Skeletal muscle satellite cell (primary cell): ENCODE results near the gene SLC8A2. TPM values are rescaled to one million over a fixed set of nuclear protein-coding genes. Genes with fewer than 3 reads are reported as not detected.

Experiments used
- H3K27me3 ChIP-seq: 2 replicates; pipeline ENCODE4 v1.7.0; 2013; ENCODE audit warnings: low read length; ENCODE audit not compliant: control insufficient read depth, insufficient read depth
- H3K36me3 ChIP-seq: 2 replicates; pipeline ENCODE4 v1.7.0; 2013; ENCODE audit warnings: mild to moderate bottlenecking, control low read depth, low read length; ENCODE audit not compliant: insufficient read depth
- H3K4me1 ChIP-seq: 2 replicates; pipeline ENCODE4 v1.7.0; 2013; ENCODE audit warnings: low read length; ENCODE audit not compliant: control insufficient read depth, insufficient read depth
- H3K4me2 ChIP-seq: 2 replicates; pipeline ENCODE4 v1.7.0; 2013; ENCODE audit warnings: mild to moderate bottlenecking, low read length
- H3K4me3 ChIP-seq: 2 replicates; pipeline ENCODE4 v1.7.0; 2013; ENCODE audit warnings: low read length
- H3K9ac ChIP-seq: 2 replicates; pipeline ENCODE4 v1.7.0; 2013; ENCODE audit warnings: mild to moderate bottlenecking, low read depth, low read length, moderate library complexity
- H3K9me3 ChIP-seq: replicated peaks from 2 replicates; pipeline ENCODE4 v1.7.0; 2013; ENCODE audit warnings: mild to moderate bottlenecking, control low read depth, low read length
- total RNA-seq: library from RNA; depleted of rRNA; stranded (reverse); fragments of >200 nt; gene quantifications from 2 replicates; pipeline ENCODE4 v1.2.3, GENCODE V29; 2012; rRNA removed

Gene SLC8A2
- under 0.01 TPM in 1 of 2 replicates, not detected in the other for total RNA-seq

GRCh38 chr19:47471733-47472457 is at the start of gene SLC8A2:
TSS of gene SLC8A2 (minus strand) at chr19:47471893. CDS start at chr19:47466403, 5,490 bp downstream.
- Histone ChIP-seq H3K4me2 (no peak within 1 kb of the TSS), H3K9me3 (no peaks in the 10 kb centered on the region), H3K27me3 (peaks cover 51% of the 10 kb centered on the region), H3K4me3 (no peak within 1 kb of the TSS), H3K9ac (no peak within 1 kb of the TSS), H3K4me1 (no peaks in the 10 kb centered on the region), H3K36me3 (no peaks in the 10 kb centered on the region)

- Histone ChIP-seq H3K36me3 (no peaks in the 10 kb centered on the region), H3K4me2 (no peak overlapping the region), H3K4me3 (no peak overlapping the region), H3K27me3 (peaks cover 16% of the 10 kb centered on the region), H3K9me3 (no peaks in the 10 kb centered on the region), H3K9ac (no peak overlapping the region), H3K4me1 (peaks cover 11% of the 10 kb centered on the region)
These were observed 49.1 kb upstream of the SLC8A2 start for GRCh38 chr19:47520839-47521238.

DNA sequence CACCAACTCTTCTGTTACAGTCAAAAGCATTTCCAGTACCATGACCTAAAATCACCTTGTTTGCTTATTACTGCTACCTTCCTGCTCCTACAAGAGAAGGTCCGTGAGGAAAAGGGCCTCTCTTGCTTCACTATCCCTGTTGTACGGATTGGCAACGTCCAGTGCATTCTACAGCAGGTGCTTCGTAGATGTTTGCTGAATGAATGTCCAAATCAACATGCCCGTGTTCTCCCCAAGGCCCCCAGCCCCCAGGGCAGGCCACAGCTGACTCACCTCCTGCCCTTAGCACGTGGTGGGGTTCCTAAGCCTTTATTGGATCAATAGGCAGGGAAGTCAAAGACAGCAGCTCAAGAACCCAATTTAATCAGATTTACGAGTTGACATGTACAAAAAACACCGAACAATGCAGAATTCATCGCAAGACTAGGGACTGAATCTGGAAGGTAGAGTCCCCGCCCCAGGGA is 48.7 kb upstream of the SLC8A2 start:
- no peaks in the 10 kb centered on the region for H3K36me3 ChIP-seq
- H3K4me1 ChIP-seq = peaks cover 14% of the 10 kb centered on the region
- no peak overlapping the region for H3K9ac ChIP-seq
- no peak overlapping the region for H3K4me3 ChIP-seq
- H3K27me3 ChIP-seq = peaks cover 16% of the 10 kb centered on the region
- H3K9me3 ChIP-seq = no peaks in the 10 kb centered on the region
- no peak overlapping the region for H3K4me2 ChIP-seq

DNA sequence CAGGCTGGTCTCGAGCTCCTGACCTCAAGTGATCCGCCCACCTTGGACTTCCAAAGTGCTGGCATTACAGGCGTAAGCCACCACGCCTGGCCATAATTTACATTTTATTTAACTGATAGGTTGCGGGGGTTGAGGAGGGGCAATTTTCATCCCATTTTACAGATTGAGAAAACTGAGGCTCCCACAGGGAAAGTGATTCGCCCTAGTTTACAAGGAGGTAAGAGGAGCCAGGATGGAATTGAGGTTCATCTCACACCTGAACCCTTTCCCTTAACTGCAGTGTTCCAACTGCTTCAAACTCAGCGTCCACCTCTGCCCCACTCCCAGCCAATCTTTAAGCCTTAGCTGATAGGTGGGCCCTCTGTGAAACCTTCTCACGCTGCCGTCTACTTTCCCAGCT is 47.2 kb upstream of the SLC8A2 start:
- H3K4me2 ChIP-seq = no peak overlapping the region
- H3K9me3 ChIP-seq = no peaks in the 10 kb centered on the region
- peaks cover 14% of the 10 kb centered on the region for H3K4me1 ChIP-seq
- no peaks in the 10 kb centered on the region for H3K36me3 ChIP-seq
- no peak overlapping the region for H3K9ac ChIP-seq
- H3K27me3 ChIP-seq = peaks cover 16% of the 10 kb centered on the region
- no peak overlapping the region for H3K4me3 ChIP-seq

- H3K4me1 ChIP-seq = peaks cover 19% of the 10 kb centered on the region
- no peak overlapping the region for H3K4me3 ChIP-seq
- no peak overlapping the region for H3K9ac ChIP-seq
- peaks cover 16% of the 10 kb centered on the region for H3K27me3 ChIP-seq
- H3K9me3 ChIP-seq = no peaks in the 10 kb centered on the region
- H3K4me2 ChIP-seq = no peak overlapping the region
- no peaks in the 10 kb centered on the region for H3K36me3 ChIP-seq
These were observed 46.4 kb upstream of the SLC8A2 start for GRCh38 chr19:47518139-47518538.

- Histone ChIP-seq H3K4me3 (peak within 1 kb of the TSS; percentile 86), H3K4me2 (peak within 1 kb of the TSS; percentile 95), H3K9me3 (no peaks in the 10 kb centered on the region), H3K9ac (peak within 1 kb of the TSS; percentile 98), H3K27me3 (no peaks in the 10 kb centered on the region), H3K4me1 (peaks cover 41% of the 10 kb centered on the region), H3K36me3 (peaks cover 4% of the 10 kb centered on the region)
These were observed 43.3 kb upstream of the SLC8A2 start, which contains the start of gene NAPA for GRCh38 chr19:47514869-47515588. TSS of gene NAPA (minus strand) at chr19:47515063. CDS start at chr19:47514940, 123 bp downstream.

DNA sequence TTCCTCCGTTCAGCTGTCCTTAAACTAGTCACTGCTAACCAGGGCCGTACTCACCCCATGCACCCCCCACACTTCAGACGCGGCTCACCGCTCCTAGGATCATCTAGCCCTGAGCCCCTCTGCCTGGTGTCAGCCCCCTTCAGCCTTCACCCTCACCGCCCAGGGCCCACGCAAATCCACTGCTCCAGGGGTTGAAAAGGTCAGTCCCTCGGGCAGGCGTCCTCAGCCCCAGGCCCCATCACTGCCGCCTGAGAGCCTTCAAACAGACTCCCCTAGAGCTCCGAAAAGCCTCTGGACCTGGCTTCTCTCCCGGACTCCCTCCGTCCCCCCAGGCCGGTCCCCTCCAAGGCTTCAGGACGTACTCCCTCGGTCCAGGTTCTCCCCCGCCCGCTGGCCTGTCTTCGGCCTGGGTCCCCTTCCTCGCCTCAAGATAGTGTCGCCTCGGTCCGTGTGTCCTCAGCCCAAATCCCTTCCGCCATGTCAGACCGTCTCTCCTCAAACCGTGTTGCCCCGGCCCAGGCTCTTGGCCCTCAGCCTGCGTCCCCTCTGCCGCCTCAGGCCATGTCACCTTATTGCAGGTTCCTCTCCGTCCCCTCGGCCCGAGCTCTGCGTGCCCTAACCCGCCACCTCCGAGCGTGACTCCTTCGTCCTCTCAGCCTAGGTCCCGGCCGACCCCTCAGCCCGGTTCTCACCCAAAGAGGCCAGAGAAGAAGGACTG is 42.6 kb upstream of the SLC8A2 start:
- Histone ChIP-seq H3K4me1 (peaks cover 48% of the 10 kb centered on the region), H3K36me3 (peaks cover 4% of the 10 kb centered on the region), H3K4me3 (peak overlapping the region; percentile 86), H3K4me2 (peak overlapping the region; percentile 95), H3K9ac (peak overlapping the region; percentile 98), H3K27me3 (no peaks in the 10 kb centered on the region), H3K9me3 (no peaks in the 10 kb centered on the region)

- Histone ChIP-seq H3K4me3 (peak overlapping the region; percentile 86), H3K4me2 (peak overlapping the region; percentile 95), H3K4me1 (peaks cover 59% of the 10 kb centered on the region), H3K36me3 (peaks cover 4% of the 10 kb centered on the region), H3K9ac (peak overlapping the region; percentile 98), H3K27me3 (no peaks in the 10 kb centered on the region), H3K9me3 (no peaks in the 10 kb centered on the region)
These were observed 41.2 kb upstream of the SLC8A2 start for GRCh38 chr19:47512948-47513319.

GRCh38 chr19:47512183-47512947 is 40.7 kb upstream of the SLC8A2 start:
- Histone ChIP-seq H3K9me3 (no peaks in the 10 kb centered on the region), H3K36me3 (peaks cover 4% of the 10 kb centered on the region), H3K4me1 (peaks cover 65% of the 10 kb centered on the region), H3K4me3 (peak overlapping the region; percentile 86), H3K27me3 (no peaks in the 10 kb centered on the region), H3K4me2 (peak overlapping the region; percentile 95), H3K9ac (peak overlapping the region; percentile 98)

GRCh38 chr19:47511681-47512080 is 40.0 kb upstream of the SLC8A2 start:
- no peaks in the 10 kb centered on the region for H3K27me3 ChIP-seq
- H3K9me3 ChIP-seq = no peaks in the 10 kb centered on the region
- peak overlapping the region; percentile 95 for H3K4me2 ChIP-seq
- H3K9ac ChIP-seq = peak overlapping the region; percentile 98
- peak overlapping the region; percentile 86 for H3K4me3 ChIP-seq
- peaks cover 72% of the 10 kb centered on the region for H3K4me1 ChIP-seq
- peaks cover 6% of the 10 kb centered on the region for H3K36me3 ChIP-seq

DNA sequence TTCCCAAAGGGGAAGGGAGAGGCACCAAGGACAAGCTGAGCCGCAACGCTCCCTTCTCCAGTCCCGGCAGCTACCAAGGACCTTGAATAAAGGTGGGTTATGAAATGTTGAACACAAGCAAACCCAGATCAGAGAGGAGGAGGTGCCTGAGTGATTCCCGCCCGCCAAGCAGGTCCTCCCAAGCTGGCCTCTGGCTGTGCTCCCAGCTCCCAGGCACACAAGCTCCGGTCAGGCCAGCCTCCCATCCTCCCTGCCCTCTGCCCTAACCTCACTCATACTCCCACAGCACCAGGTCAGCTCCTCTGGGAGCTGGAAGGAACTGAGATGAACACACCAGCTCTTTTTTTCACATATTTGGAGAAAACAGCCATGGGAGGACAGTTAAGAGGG is 39.4 kb upstream of the SLC8A2 start:
- Histone ChIP-seq H3K36me3 (peaks cover 12% of the 10 kb centered on the region), H3K4me2 (peak overlapping the region; percentile 95), H3K4me1 (peaks cover 75% of the 10 kb centered on the region), H3K27me3 (no peaks in the 10 kb centered on the region), H3K9me3 (no peaks in the 10 kb centered on the region), H3K4me3 (no peak overlapping the region), H3K9ac (no peak overlapping the region)
